RWPE1 (cell line): ENCODE measurements around the gene PTPN18.

Experiments
- CTCF ChIA-PET: fragments of 350-600 bp; sonication (Branson Sonifier 250); formaldehyde crosslinking; extraction: SDS; loops from one replicate; lab custom pipeline; 2021; lab: Yijun Ruan, JAX
- POLR2A ChIA-PET: fragments of 400-600 bp; formaldehyde crosslinking; extraction: SDS; loops from one replicate; lab custom pipeline; 2020; ENCODE audit warnings: antibody characterized with exemption; ENCODE audit not compliant: low non-redundant PET; lab: Yijun Ruan, JAX
- DNase-seq: peaks from one replicate; pipeline ENCODE4 v3.0.0; 2012; ENCODE audit warnings: low spot score
- H3K27ac ChIP-seq: fragments of 450-650 bp; 2 replicates; pipeline ENCODE4 v1.5.1; 2017
- CTCF ChIP-seq: fragments of 450-650 bp; conservative IDR thresholded peaks from 2 replicates; pipeline ENCODE4 v1.5.1; 2017; ENCODE audit warnings: low read depth, mild to moderate bottlenecking

The PTPN18 gene

DNA sequence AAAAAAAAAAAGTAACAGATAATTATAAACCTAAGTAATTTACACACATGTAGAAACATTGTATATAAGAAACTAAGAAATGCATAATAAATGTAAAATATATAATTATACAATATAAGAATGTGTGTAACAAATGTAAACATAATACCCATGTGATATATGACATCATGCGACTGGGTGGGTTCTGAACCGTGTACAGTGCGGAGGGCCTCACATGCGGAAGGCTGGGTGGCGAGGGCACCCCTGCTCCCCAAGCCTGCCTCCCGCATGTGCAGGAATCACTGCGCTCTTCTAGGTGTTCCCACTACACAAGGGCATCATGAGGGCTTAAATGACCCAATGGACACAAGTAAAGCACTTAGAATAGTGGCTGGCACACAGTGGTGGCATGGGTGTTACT lies 2.0 kb downstream of the PTPN18 start:
- no peak for TF ChIP-seq CTCF
- no peak for DNase-seq
- CTCF ChIA-PET, result no interaction called here
- POLR2A ChIA-PET, result no interaction called here
- H3K27ac ChIP-seq, result no peak overlapping the region

GRCh38 chr2:130358420-130359350 lies 2.8 kb downstream of the PTPN18 start:
- CTCF ChIA-PET, result no interaction called here
- POLR2A ChIA-PET, result no interaction called here
- H3K27ac ChIP-seq, result no peak overlapping the region
- DNase-seq, result no peak
- TF ChIP-seq CTCF, result no peak

DNA sequence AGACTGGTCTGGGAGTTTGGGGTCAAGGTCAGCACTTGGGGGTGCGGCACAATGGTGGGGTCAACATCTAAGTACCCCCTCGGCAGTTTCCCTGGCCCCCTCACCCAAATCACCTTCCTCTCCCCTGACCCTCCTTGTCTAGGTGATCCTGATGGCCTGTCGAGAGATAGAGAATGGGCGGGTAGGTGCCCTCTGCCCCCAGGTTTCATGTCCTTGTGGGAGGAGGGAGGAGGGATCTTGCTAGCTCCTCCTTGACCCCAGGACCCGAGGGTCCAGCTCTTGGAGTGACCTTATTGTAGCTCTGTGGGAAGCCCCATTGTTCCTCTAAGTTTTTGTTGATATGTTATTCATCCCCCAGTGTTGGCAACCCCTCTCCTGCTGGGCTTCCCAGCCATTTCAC lies 3.6 kb downstream of the PTPN18 start:
- POLR2A ChIA-PET, result no interaction called here
- no peak for TF ChIP-seq CTCF
- CTCF ChIA-PET, result no interaction called here
- H3K27ac ChIP-seq, result no peak overlapping the region
- no peak for DNase-seq

DNA sequence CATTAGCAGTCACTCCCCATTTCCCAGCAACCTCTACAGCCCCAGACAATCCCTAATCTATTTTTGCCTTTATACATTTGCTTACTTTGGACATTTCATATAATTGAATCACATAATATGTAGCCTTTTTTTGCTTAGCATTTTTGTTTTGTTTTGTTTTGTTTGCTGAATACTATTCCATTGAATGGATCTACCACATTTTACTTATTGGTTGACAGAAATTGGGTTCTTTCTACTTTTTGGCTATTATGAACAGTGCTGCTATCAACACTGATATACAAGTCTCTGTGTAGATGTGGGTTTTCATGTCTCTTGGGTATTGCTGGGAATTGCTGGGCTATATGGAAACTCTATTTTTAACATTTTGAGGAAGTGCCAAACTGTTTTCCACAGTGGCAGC lies 7.6 kb downstream of the PTPN18 start:
- CTCF ChIA-PET, result no interaction called here
- TF ChIP-seq CTCF, result no peak
- DNase-seq, result no peak
- POLR2A ChIA-PET, result no interaction called here
- H3K27ac ChIP-seq, result no peak overlapping the region

GRCh38 chr2:130365075-130365474 lies 9.2 kb downstream of the PTPN18 start:
- CTCF ChIA-PET, result no interaction called here
- H3K27ac ChIP-seq, result no peak overlapping the region
- no peak for DNase-seq
- no peak for TF ChIP-seq CTCF
- POLR2A ChIA-PET, result no interaction called here

DNA sequence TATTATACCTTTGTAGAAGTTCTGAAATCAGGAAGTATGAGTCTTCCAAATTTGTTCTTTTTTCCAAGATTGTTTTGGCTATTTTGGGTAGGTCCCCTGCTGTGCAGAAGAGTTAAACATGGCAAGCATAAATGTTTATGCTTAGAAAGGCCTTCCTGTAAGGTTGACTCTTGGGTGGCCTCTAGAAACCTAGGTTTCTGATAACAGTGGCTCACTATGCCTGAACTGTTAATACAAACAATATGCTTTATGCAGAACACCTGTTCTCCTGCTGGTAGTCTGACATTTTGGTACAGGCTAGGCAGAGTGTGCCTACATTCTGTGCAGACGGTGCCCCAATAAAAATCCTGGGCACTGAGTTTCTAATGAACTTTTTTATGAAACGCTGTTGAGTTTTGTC lies 10.1 kb downstream of the PTPN18 start:
- H3K27ac ChIP-seq, result no peak overlapping the region
- ChIA-PET POLR2A (no interaction called here), CTCF (no interaction called here)

More for the DNA sequence above, 10.1 kb downstream of the PTPN18 start:
- TF ChIP-seq CTCF, result no peak
- DNase-seq, result no peak
